Daoy (cell line): ENCODE results near the gene C16orf87. TPM values are rescaled to one million over a fixed set of nuclear protein-coding genes. Genes with fewer than 3 reads are reported as not detected.

ENCODE experiments used
- DNase-seq: peaks from one replicate; pipeline ENCODE4 v3.0.0-alpha.2; 2015; ENCODE audit warnings: low read depth
- total RNA-seq: library from RNA; depleted of rRNA; stranded (reverse); fragments of >200 nt; shearing (Covaris generic); gene quantifications from 2 replicates; pipeline ENCODE4 v1.2.3, GENCODE V29; 2014

The C16orf87 gene
- total RNA-seq, 1 experiment from 2014 or later: 17.4 TPM

- DNase-seq: no peak
These were observed 13.1 kb upstream of the C16orf87 start for GRCh38 chr16:46843898-46844642.

- DNase-seq: no peak
These were observed 11.4 kb upstream of the C16orf87 start for GRCh38 chr16:46842192-46842895.

- DNase-seq: no peak
These were observed 9.0 kb upstream of the C16orf87 start for GRCh38 chr16:46839986-46840443.

GRCh38 chr16:46836534-46837530, 5.9 kb upstream of the C16orf87 start:
- no peak for DNase-seq

GRCh38 chr16:46833460-46833800, 2.5 kb upstream of the C16orf87 start:
- DNase-seq: no peak

- DNase-seq: no peak
These were observed 1.9 kb upstream of the C16orf87 start for GRCh38 chr16:46832757-46833459.

GRCh38 chr16:46830417-46830901, 521 bp downstream of the C16orf87 start:
- peak; percentile 27 for DNase-seq

- no peak for DNase-seq
These were observed 2.0 kb downstream of the C16orf87 start for GRCh38 chr16:46828943-46829342.

- no peak for DNase-seq
These were observed 2.7 kb downstream of the C16orf87 start for GRCh38 chr16:46828292-46828691.

- no peak for DNase-seq
These were observed 4.3 kb downstream of the C16orf87 start for GRCh38 chr16:46826631-46827030.

- no peak for DNase-seq
These were observed 8.7 kb downstream of the C16orf87 start for GRCh38 chr16:46822270-46822669.

GRCh38 chr16:46817961-46818360, 13.0 kb downstream of the C16orf87 start:
- peak; percentile 17 for DNase-seq

- DNase-seq: no peak
These were observed 16.2 kb downstream of the C16orf87 start for GRCh38 chr16:46814790-46815189.

GRCh38 chr16:46813611-46814010, 17.4 kb downstream of the C16orf87 start:
- DNase-seq: no peak

GRCh38 chr16:46812781-46813540, 18.0 kb downstream of the C16orf87 start:
- DNase-seq: no peak

- DNase-seq: no peak
These were observed 19.3 kb downstream of the C16orf87 start for GRCh38 chr16:46811682-46812081.

- no peak for DNase-seq
These were observed 22.0 kb downstream of the C16orf87 start for GRCh38 chr16:46808997-46809396.

GRCh38 chr16:46807336-46807735, 23.6 kb downstream of the C16orf87 start:
- DNase-seq: no peak

GRCh38 chr16:46803373-46803772, 27.6 kb downstream of the C16orf87 start:
- no peak for DNase-seq

GRCh38 chr16:46801428-46802049, 29.4 kb downstream of the C16orf87 start:
- DNase-seq: no peak
